ENCODE data around the gene DLGAP4.

DLGAP4 gene

DNA sequence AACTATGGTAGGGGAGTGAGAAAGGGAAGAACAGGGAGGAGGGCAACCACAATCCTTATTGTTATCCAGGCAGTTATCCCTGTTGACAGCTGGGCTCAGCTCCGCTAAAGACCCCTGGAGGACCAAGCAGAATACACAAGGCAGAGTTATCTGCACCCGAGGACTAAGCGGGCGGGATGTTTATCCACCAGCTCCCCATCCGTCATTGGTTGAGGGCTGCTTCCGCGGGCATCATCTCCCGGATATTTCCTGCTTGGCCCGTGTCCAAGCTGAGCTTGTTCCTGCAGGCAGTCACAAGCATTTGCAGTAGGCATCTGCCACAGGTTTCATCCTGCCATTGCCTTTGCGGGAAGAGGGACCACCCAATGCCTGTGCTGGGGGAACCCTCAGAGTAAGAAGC, 102.1 kb downstream of the DLGAP4 start:
- peak; percentile 48 for DNase-seq (ENCODE audit: low spot score)

DNA sequence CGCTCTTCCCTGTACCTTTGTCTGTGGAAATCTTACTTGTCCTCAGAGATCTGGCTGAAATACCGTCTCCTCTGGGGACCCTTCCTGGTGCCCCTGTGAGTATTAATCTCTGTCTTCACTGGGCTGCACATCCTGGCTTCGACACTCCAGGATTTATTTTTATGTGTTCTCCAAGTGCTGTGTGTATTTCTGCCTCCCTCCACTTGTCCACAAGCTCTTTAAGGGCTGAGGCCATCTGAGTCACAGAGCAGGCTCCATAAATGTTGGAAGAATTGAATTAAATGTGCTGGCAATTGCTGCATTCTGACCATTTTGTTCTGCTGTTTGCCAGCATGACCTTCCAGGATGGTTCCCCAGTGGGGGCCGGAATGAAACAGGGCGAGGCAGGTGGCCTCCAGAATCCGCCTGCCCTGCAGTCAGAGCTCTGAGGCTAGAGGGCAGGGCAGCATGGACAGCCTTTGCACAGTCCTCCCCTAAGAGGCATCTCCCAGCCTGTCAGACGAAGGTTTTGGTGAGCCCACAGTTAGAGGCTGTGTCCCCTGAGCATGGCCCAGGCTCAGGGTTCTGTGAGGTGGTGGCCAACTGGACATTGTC, 105.8 kb downstream of the DLGAP4 start:
- peak; percentile 34 for DNase-seq (ENCODE audit: low spot score)

DNA sequence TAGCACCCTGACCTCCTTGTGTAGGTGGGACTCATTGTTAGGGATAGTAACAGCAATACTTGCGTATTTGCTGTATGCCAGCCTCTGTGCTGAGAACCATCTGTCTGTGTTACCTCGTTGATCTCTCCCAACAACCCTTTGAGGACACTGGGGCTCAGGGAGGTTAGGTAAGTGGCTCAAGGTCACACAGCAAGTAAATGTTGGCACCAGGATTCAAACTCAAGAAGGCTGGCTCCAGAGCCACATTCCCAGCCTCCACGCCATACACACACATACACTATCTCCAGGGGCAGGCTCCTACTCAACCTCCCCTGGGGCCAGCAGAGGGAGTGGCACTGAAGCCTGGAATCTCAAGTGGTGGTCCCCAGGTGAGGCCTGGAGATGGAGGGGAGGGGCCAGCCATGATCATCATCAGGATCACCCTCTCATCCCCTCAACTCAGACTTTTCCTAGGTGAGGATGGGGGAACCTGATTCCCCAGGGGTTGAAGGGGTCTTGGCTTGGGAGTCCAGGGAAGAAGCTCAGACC, 109.4 kb downstream of the DLGAP4 start:
- DNase-seq (ENCODE audit: low spot score), result no peak

DNA sequence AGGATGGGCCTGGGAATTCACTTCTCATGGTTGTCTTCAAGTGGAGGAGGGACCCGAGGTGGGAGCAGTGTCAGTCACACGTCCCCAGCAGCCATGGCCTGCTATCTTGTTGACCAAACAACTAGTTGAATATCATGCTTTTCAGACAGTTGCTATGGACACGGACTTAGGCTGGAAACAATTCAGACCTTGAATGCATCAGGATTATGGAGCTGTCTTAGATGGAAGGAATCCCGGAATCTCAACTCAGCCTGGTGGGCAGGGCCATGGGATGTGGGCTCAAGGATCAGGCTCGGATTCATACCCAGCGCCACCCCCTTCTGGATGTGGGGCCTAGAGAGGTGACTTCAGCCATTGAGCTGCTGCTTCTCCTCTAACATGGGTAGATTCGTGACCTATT, 112.6 kb downstream of the DLGAP4 start:
- no peak for DNase-seq (ENCODE audit: low spot score)

DNA sequence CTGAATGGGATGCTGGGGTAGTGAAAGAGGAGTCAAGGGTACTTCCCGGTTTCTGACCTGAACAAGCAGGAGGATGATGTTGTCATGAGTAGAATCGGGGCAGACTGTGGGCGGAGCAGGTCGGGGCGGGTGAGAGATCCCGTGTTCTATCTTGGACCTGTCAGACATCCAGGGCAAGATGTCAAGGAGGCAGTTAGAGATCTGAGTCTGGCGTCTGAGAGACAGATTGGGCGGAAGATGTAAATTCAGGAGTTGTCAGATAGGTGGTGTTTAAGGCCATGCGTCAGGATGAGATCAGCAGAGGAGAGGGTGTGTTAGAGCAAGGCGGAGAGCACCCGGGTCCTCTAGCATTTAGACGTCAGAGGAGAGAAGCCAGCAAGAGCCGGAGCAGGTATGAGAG, 115.5 kb downstream of the DLGAP4 start:
- no peak for DNase-seq (ENCODE audit: low spot score)

DNA sequence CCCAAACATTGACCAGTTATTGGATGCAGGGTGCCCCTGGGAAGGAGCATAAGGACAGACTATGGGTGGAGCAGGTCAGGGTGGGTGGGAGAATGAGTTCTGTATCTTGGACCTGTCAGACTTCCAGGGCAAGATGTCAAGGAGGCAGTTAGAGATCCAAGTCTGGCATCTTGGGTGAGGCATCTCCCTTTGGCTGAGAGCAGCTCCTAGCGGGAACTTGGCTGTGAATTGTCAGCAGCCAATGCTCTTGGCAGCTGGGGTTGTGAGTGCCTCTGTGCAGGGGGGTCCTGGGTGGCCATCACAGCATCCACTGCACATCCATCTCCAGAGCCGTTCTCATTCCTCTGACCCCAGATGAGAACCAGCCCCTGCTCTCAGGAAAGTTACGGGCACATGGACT, 118.2 kb downstream of the DLGAP4 start:
- no peak for DNase-seq (ENCODE audit: low spot score)

GRCh38 chr20:36425166-36425565, 119.0 kb downstream of the DLGAP4 start:
- no peak for DNase-seq (ENCODE audit: low spot score)

- DNase-seq (ENCODE audit: low spot score), result no peak
Observed at GRCh38 chr20:36431604-36432003, 125.5 kb downstream of the DLGAP4 start.

DNA sequence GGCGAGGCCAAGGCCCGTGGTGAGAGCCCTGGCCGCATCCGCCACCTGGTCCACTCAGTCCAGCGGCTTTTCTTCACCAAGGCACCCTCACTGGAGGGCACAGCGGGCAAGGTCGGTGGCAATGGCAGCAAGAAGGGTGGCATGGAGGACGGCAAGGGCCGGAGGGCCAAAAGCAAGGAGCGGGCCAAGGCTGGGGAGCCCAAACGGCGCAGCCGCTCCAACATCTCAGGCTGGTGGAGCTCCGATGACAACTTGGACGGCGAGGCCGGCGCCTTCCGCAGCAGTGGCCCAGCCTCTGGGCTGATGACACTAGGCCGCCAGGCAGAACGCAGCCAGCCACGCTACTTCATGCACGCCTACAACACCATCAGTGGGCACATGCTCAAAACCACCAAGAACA, 126.0 kb downstream of the DLGAP4 start:
- no peak for DNase-seq (ENCODE audit: low spot score)

DNA sequence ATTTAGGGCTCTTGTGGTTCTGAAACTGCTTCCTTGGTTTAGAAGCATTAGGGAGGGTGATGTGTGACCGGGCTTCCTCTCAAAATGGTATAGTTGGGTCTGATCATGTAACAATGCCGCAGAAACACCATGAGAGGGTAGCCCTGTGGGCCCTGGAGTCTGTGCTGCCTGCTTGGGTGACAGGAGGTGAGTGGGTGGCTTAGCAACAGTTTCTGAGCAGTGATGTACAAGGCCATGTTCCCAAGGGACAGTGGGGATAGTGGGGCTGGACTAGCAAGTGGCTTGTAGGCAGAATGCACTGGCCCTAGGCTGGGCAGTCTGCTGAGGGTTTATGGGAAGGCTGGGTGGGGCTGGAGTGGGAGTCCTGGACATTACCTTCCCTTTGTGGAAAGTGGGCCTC, 128.2 kb downstream of the DLGAP4 start:
- DNase-seq (ENCODE audit: low spot score), result no peak

DNA sequence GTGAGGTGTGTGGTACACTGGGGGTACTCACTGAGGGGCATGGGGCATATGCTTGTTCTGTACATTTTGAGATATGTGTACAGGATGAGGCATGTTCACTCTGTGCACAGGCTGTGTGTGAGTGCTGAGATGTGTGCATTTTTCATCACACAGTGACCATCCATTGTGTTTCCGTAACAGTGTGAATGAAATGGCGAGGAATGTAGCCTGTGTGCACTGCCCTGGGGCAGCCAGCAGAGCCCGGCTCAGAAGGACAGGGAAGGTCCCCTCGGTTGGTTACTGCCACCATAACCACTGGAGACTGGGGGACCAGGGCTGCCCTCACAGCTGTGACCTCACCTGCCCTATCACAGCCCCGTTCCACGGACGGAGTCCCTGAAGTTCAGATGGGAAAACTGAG, 129.0 kb downstream of the DLGAP4 start:
- DNase-seq (ENCODE audit: low spot score), result no peak

DNA sequence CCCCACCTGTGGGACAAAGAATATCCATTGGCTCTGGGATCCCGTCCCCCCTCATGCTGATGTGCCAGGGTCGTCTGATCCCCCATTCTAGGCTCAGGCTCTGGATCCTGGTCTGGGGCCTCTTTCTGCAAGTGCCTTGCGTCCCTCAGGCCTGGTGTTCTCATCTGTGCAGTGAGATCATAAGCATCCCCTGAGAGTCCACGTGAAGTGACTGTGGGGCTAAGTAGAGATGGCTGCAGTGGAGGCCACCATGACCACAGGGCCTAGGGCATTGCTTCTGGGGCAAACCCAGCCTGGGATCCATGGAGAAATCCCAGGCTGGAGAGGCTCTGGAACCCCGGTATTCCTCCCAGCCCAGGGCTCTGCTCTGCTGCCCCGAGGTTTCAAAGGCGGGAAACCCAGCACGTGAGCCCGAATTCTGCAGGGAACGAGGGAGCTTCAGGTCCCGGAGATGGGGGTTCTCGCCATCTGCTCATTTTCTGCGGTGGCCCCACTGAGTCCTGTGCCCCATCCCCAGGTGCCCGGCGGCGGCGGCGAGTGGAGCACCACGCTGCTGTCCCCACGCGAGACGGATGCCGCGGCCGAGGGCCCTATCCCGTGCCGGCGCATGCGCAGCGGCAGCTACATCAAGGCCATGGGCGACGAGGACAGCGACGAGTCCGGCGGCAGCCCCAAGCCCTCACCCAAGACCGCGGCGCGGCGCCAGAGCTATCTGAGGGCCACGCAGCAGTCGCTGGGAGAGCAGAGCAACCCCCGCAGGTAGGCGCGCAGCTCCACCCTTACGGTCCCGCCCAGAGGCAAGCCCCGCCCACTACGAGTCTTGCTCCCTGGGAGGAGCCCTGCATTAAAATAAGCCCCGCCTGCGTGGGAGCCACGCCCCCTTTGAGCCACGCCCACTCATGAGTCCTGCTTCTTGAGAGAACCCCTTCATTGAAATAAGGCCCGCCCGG, 129.7 kb downstream of the DLGAP4 start:
- peak; percentile 34 for DNase-seq (ENCODE audit: low spot score)

GRCh38 chr20:36439040-36439730, 133.0 kb downstream of the DLGAP4 start:
- peak; percentile 76 for DNase-seq (ENCODE audit: low spot score)

- DNase-seq (ENCODE audit: low spot score), result no peak
Observed at GRCh38 chr20:36439731-36440072, 133.6 kb downstream of the DLGAP4 start.

DNA sequence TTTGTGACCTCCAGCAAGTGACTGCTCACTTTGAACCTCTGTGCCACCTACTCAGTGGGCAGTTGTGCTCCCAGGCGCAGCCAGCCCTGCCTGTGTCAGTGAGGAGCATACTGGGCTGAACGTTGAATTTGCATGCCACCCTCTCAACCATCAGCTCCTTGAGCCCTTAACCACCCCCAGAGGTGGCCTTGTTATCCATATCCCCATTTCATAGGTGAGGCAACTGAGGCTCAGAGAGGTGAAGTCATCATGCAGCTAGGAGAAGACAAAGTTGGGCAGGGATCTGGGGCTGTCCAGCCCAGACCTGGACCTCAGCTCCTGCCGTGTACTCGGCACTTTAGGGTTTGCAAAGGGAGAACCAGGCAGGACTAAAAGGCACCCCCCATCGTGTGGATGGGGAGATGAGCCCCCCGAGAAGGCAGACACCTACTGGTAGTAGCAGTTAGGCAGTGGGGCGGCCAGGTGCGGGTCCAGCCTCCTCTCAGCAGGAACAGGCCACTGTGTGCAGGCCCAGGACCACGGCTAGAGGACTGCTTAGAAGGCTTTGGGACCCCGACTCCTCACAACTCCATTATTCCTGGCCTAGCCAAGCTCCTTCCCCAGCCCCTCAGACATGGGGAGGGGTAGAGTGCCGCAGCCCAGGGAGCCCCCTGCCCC, 134.4 kb downstream of the DLGAP4 start:
- DNase-seq (ENCODE audit: low spot score), result no peak

GRCh38 chr20:36441027-36441414, 134.9 kb downstream of the DLGAP4 start:
- DNase-seq (ENCODE audit: low spot score), result no peak

- no peak for DNase-seq (ENCODE audit: low spot score)
Observed at GRCh38 chr20:36441416-36441815, 135.3 kb downstream of the DLGAP4 start.

DNA sequence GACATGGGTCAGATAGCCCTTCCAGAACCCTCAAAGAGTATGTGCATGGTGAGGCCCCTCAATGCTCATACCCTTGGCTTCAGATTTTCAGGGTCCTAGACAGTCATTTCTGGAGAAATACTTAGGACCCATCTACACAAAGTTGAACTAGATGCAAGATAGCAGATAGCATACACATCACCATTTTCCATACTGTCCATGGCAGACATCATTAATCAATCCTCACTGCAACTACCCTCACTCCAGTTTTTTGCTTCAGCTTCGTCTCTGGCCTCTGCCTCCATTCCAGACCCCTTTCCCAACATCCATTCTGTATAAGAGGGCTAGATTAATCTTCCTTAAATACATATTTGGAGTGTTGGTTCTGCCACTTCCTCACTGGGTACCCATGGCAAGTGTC, 139.7 kb downstream of the DLGAP4 start:
- no peak for DNase-seq (ENCODE audit: low spot score)

DNA sequence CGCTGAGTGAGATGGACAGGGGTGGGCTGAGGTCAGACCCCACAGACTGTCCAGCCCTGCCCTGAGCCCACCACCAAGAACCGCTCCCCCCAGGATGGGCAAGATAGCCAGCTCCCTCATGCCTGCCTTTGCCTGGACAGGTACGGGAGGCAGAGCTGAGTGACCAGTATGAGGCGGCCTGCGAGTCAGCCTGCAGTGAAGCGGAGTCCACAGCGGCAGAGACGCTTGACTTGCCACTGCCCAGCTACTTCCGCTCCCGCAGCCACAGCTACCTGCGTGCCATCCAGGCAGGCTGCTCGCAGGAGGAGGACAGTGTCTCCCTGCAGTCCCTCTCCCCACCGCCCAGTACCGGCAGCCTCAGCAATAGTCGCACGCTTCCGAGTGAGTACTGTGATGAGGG, 140.4 kb downstream of the DLGAP4 start:
- no peak for DNase-seq (ENCODE audit: low spot score)

GRCh38 chr20:36447101-36447500, 141.0 kb downstream of the DLGAP4 start:
- DNase-seq (ENCODE audit: low spot score), result no peak

GRCh38 chr20:36449663-36450062, 143.5 kb downstream of the DLGAP4 start:
- no peak for DNase-seq (ENCODE audit: low spot score)

- no peak for DNase-seq (ENCODE audit: low spot score)
Observed at GRCh38 chr20:36454332-36454697, 148.2 kb downstream of the DLGAP4 start.
